Cardiac fibroblast (primary cell): ENCODE data around the gene KRTAP10-12.

ENCODE experiments used
- DNase-seq, 2 donors: peaks; one replicate each; pipeline versions ENCODE4 v3.0.0 to v3.0.0-alpha.2; 2010; ENCODE audit warnings: low read depth in 2 of 2
- H3K4me3 ChIP-seq, 2 donors: replicated peaks in 1 of 2; 1 replicate in 1 of 2; 2 replicates in 1 of 2; pipeline ENCODE4 v1.5.1; 2011; ENCODE audit warnings: low read depth in 2 of 2, low read length in 2 of 2, mild to moderate bottlenecking in 2 of 2, moderate library complexity in 1 of 2
- TF ChIP-seq, protein P1 (sequence below): IDR thresholded peaks from one replicate; pipeline ENCODE4 v1.5.1; 2011; ENCODE audit warnings: low read depth, mild to moderate bottlenecking, low read length, inconsistent platforms

Gene KRTAP10-12

DNA sequence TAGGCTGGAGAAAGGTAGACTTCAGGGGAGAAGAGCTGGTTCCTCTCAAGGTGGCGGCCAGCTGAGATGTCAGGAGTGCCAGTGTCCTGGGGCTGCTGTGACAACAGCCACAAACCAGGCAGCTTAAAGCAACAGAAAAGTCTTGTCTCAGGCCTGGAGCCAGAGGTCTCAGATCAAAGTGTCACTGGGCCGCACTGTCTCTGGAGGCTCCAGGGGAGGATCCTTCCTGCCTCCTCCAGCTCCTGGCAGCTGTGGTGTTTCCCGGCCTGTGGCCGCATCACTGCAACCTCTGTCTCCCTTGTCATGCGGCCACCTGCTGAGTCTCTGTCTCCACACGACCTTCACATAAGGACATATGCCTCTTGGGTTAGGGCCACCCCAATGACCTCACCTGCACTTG, 38.8 kb downstream of the KRTAP10-12 start:
- TF ChIP-seq, protein P1, sequence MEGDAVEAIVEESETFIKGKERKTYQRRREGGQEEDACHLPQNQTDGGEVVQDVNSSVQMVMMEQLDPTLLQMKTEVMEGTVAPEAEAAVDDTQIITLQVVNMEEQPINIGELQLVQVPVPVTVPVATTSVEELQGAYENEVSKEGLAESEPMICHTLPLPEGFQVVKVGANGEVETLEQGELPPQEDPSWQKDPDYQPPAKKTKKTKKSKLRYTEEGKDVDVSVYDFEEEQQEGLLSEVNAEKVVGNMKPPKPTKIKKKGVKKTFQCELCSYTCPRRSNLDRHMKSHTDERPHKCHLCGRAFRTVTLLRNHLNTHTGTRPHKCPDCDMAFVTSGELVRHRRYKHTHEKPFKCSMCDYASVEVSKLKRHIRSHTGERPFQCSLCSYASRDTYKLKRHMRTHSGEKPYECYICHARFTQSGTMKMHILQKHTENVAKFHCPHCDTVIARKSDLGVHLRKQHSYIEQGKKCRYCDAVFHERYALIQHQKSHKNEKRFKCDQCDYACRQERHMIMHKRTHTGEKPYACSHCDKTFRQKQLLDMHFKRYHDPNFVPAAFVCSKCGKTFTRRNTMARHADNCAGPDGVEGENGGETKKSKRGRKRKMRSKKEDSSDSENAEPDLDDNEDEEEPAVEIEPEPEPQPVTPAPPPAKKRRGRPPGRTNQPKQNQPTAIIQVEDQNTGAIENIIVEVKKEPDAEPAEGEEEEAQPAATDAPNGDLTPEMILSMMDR = no peak
- DNase-seq = no peak
- H3K4me3 ChIP-seq = no peak overlapping the region

DNA sequence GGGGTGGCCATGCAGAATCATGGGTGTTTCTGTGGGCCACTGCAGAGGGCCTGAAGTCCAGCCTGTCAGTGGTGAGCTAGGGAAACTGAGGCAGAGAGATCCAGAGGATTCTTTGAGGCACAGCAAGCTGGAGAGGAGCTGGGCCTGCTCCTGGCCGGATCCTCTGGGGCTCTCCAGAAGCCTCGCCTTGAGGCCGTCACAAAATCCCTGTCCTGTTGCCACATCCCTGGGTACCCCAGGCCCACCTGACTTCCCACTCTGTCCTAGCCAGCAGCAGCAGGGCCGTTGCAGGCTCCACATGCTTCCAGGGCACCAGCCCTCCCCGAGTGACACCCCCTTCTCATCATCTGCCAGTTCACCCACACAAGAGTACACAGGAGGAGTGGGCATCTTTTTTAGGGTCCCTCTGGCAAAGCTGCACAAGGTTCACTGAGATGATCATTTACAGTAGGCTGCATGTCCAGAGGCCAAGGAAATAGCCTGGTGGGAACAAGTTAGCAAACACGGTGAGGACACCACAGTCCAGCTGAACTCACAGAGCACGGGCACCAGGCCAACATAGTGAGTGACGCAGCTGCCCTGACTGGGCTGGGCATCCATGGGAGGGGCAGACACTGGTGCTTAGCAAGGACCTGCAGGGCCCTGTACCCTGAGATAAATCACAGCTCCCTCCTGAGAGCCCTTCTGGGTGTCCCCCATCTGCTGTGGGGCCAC, 39.5 kb downstream of the KRTAP10-12 start:
- TF ChIP-seq, protein P1 = no peak
- DNase-seq = no peak
- H3K4me3 ChIP-seq = no peak overlapping the region

DNA sequence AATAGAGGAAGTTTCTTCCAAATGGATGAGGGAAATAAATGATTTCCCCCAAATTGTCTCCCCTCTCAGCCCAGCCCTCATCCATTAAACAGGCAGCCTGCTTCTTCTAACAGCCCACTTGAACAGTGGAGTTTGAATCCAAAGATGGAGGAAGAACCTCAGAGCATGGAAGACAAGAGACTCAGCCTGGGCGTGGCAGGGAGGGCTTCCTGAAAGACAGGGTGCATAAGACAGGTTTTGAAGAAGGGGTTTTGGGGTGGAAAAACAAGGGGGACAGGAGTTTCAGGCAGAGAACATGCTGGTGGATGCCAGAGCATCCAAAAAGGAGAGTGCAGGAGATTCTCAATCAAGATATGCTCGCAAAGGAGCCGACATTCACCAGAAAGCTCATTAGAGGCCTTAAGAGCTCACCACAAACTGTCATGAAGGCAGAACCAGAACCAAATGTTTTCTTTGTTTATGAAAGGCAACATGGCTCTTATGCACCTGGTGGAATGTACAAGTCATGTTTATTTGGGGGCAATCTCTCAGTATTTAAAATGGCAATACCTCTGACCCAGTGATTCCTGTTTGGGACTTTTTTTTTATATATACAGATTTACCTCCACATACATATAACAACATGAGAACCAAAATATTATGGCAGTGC, 40.9 kb downstream of the KRTAP10-12 start:
- H3K4me3 ChIP-seq = no peak overlapping the region
- TF ChIP-seq, protein P1 = no peak
- DNase-seq = peak; percentile 17 to 50

DNA sequence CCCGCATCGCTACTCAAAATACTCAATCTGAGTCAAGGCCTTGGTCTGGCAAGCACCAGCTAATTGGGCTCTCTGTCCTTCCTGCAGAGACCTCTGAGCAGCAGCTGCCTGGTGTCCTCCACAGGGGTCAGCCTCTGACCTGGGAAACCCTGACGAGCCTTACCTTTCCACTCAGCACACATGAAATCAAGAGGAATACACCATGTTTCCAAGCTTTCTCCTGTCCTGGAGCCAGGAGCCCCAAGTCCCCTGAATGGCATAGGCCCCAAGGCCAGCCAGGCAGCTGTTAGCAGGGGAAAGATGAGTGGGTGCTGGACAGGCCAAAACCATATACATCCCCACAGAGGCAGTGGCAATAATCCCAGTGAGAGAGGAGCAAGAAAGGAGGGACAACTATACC, 41.6 kb downstream of the KRTAP10-12 start:
- TF ChIP-seq, protein P1 = no peak
- no peak overlapping the region for H3K4me3 ChIP-seq
- DNase-seq = no peak

DNA sequence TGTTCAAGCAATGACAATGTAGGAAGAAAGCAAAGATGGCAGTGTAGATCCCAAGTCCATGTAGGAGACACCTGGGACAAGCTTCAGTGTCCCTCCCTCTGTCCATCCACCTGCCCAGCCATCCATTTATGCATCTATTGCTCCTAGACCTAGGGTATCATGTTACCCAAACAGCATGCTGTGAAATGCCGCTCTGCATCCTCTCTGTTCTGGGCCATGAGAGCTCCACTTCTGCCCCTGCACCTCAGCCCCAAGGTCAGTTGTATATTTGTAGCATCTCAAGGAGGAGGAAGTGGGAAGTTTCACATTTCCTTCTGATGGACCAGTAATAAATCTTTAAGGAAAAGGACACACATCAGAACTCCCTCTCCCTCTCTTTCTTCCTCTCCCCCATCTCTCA, 42.3 kb downstream of the KRTAP10-12 start:
- no peak for DNase-seq
- H3K4me3 ChIP-seq = no peak overlapping the region
- TF ChIP-seq, protein P1 = no peak

DNA sequence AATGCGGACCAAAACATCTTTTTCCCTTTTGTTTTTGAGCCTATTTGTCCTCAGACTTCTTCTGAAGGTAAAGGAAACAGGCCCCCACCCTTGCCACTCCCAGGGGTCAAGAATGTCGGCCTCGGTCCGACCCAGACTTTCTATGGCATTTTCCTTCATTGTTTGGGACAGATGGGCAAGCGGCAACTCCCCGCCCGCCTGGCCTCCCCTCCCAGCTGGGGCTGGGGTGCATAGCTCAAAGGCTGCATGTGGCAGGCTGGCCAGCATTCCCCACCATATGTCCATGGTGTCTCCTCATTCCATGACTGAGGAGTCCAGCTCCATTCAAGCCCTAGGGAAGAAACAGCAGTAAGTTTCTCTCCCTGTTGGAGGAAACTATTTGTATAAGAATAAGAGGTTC, 43.8 kb downstream of the KRTAP10-12 start:
- DNase-seq = no peak
- TF ChIP-seq, protein P1 = no peak
- no peak overlapping the region for H3K4me3 ChIP-seq
